H9 (cell line): ENCODE data around the gene GARNL3. TPM values are rescaled to one million over a fixed set of nuclear protein-coding genes. Genes with fewer than 3 reads are reported as not detected.

Experiments used
- DNase-seq: peaks from one replicate; pipeline ENCODE4 v3.0.0-alpha.2; 2017
- H2AFZ ChIP-seq: one replicate; pipeline ENCODE4 v1.6.1; 2013; ENCODE audit warnings: mild to moderate bottlenecking, low read length, control low read depth, moderate library complexity
- H2AK5ac ChIP-seq: 2 replicates; pipeline ENCODE4 v1.6.1; 2013; ENCODE audit warnings: low read length, control low read depth, mixed read lengths; ENCODE audit not compliant: insufficient read length
- H2BK120ac ChIP-seq: one replicate; pipeline ENCODE4 v1.6.1; 2013; ENCODE audit warnings: low read depth, mild to moderate bottlenecking, low read length, control low read depth, inconsistent platforms; ENCODE audit not compliant: poor library complexity, severe bottlenecking
- H2BK12ac ChIP-seq: 2 replicates; pipeline ENCODE4 v1.6.1; 2013; ENCODE audit warnings: low read length, control low read depth, mixed read lengths, low read depth; ENCODE audit not compliant: insufficient read length
- H2BK15ac ChIP-seq: 2 replicates; pipeline ENCODE4 v1.6.1; 2013; ENCODE audit warnings: low read depth, low read length, control low read depth
- H2BK20ac ChIP-seq: one replicate; pipeline ENCODE4 v1.6.1; 2013; ENCODE audit warnings: low read depth, mild to moderate bottlenecking, low read length, control low read depth, inconsistent platforms; ENCODE audit not compliant: poor library complexity, severe bottlenecking
- H2BK5ac ChIP-seq: 2 replicates; pipeline ENCODE4 v1.6.1; 2013; ENCODE audit warnings: low read length, control low read depth, mixed read lengths; ENCODE audit not compliant: insufficient read length
- H3K14ac ChIP-seq: 2 replicates; pipeline ENCODE4 v1.6.1; 2013; ENCODE audit warnings: low read length, control low read depth; ENCODE audit not compliant: insufficient read depth
- H3K18ac ChIP-seq: 2 replicates; pipeline ENCODE4 v1.6.1; 2013; ENCODE audit warnings: low read depth, mild to moderate bottlenecking, mixed read lengths, low read length, control low read depth; ENCODE audit not compliant: insufficient read length
- H3K23ac ChIP-seq: 2 replicates; pipeline ENCODE4 v1.6.1; 2013; ENCODE audit warnings: low read length, control low read depth, mixed read lengths, low read depth; ENCODE audit not compliant: insufficient read length
- H3K23me2 ChIP-seq: 2 replicates; pipeline ENCODE4 v1.6.1; 2013; ENCODE audit warnings: low read depth, mild to moderate bottlenecking, mixed read lengths, low read length, control low read depth; ENCODE audit not compliant: insufficient read length, poor library complexity, severe bottlenecking
- H3K27ac ChIP-seq: 2 replicates; pipeline ENCODE4 v1.5.1; 2013; ENCODE audit warnings: low read length, control low read depth, mixed read lengths, low read depth; ENCODE audit not compliant: insufficient read length
- H3K27me3 ChIP-seq: 2 replicates; pipeline ENCODE4 v1.6.1; 2013; ENCODE audit warnings: low read length, control low read depth, inconsistent platforms; ENCODE audit not compliant: insufficient read depth
- H3K4ac ChIP-seq: 2 replicates; pipeline ENCODE4 v1.6.1; 2013; ENCODE audit warnings: low read depth, mild to moderate bottlenecking, control low read depth, inconsistent platforms, low read length, moderate library complexity
- H3K4me1 ChIP-seq: 2 replicates; pipeline ENCODE4 v1.6.1; 2013; ENCODE audit warnings: low read length, control low read depth, inconsistent platforms; ENCODE audit not compliant: insufficient read depth
- H3K4me2 ChIP-seq: 2 replicates; pipeline ENCODE4 v1.6.1; 2013; ENCODE audit warnings: low read length, control low read depth, mixed read lengths; ENCODE audit not compliant: insufficient read length, insufficient read depth
- H3K56ac ChIP-seq: 2 replicates; pipeline ENCODE4 v1.6.1; 2013; ENCODE audit warnings: low read depth, mild to moderate bottlenecking, mixed read lengths, low read length, control low read depth; ENCODE audit not compliant: insufficient read length
- H3K79me1 ChIP-seq: 2 replicates; pipeline ENCODE4 v1.6.1; 2013; ENCODE audit warnings: low read depth, mild to moderate bottlenecking, moderate library complexity, low read length, control low read depth, inconsistent platforms; ENCODE audit not compliant: insufficient read depth, poor library complexity, severe bottlenecking
- H3K79me2 ChIP-seq: 2 replicates; pipeline ENCODE4 v1.6.1; 2013; ENCODE audit warnings: low read length, control low read depth, inconsistent platforms; ENCODE audit not compliant: insufficient read depth
- H3K9ac ChIP-seq: 2 replicates; pipeline ENCODE4 v1.6.1; 2013; ENCODE audit warnings: low read length, control low read depth, mixed read lengths; ENCODE audit not compliant: insufficient read length; ENCODE audit errors: extremely low read depth
- H3K9me3 ChIP-seq: one replicate; pipeline ENCODE4 v1.6.1; 2013; ENCODE audit warnings: low read depth, low read length, inconsistent platforms; ENCODE audit not compliant: control insufficient read depth
- H3T11ph ChIP-seq: one replicate; pipeline ENCODE4 v1.6.1; 2013; ENCODE audit warnings: mild to moderate bottlenecking, low read length, control low read depth, inconsistent platforms
- H4K20me1 ChIP-seq: one replicate; pipeline ENCODE4 v1.6.1; 2013; ENCODE audit not compliant: control insufficient read depth, insufficient read length, insufficient read depth
- H4K5ac ChIP-seq: 2 replicates; pipeline ENCODE4 v1.6.1; 2013; ENCODE audit warnings: low read depth, mild to moderate bottlenecking, mixed read lengths, low read length, control low read depth; ENCODE audit not compliant: insufficient read length
- H4K8ac ChIP-seq: replicated peaks from 2 replicates; pipeline ENCODE4 v1.6.1; 2013; ENCODE audit warnings: low read length, control low read depth, mixed read lengths, low read depth; ENCODE audit not compliant: insufficient read length
- H4K91ac ChIP-seq: 2 replicates; pipeline ENCODE4 v1.6.1; 2013; ENCODE audit warnings: low read depth, mild to moderate bottlenecking, moderate library complexity, mixed read lengths, low read length, control low read depth; ENCODE audit not compliant: insufficient read length
- H3K27ac Mint-ChIP-seq, 3 experiments: 2 replicates in 2 of 3; 3 replicates in 1 of 3; pipeline ENCODE4 v1.8.0; 2020 to 2021; ENCODE audit warnings: mixed read lengths in 3 of 3, mild to moderate bottlenecking in 1 of 3, moderate library complexity in 1 of 3
- H3K27me3 Mint-ChIP-seq: 2 replicates; pipeline ENCODE4 v1.8.0; 2021; ENCODE audit warnings: low read depth, mild to moderate bottlenecking, moderate library complexity, mixed read lengths
- H3K36me3 Mint-ChIP-seq, 3 experiments: 2 replicates in 2 of 3; 3 replicates in 1 of 3; pipeline ENCODE4 v1.8.0; 2020 to 2021; ENCODE audit warnings: low read depth in 3 of 3, mixed read lengths in 3 of 3; ENCODE audit not compliant: insufficient read depth in 1 of 3
- H3K4me1 Mint-ChIP-seq, 2 experiments: 2 replicates each; pipeline ENCODE4 v1.8.0; 2020; ENCODE audit warnings: mixed read lengths in 2 of 2
- H3K4me3 Mint-ChIP-seq, 2 experiments: 2 replicates in 1 of 2; 3 replicates in 1 of 2; pipeline ENCODE4 v1.8.0; 2020 to 2021; ENCODE audit warnings: mild to moderate bottlenecking in 2 of 2, mixed read lengths in 2 of 2, moderate library complexity in 1 of 2
- H3K9me3 Mint-ChIP-seq, 2 experiments: 2 replicates in 1 of 2; 3 replicates in 1 of 2; pipeline ENCODE4 v1.8.0; 2020; ENCODE audit warnings: mild to moderate bottlenecking in 2 of 2, mixed read lengths in 2 of 2, moderate library complexity in 1 of 2
- WGBS: extraction: QIAGEN DNeasy Blood & Tissue Kit; methylation state at CpG from one replicate; pipeline ENCODE4 v1.1.7; 2013; ENCODE audit warnings: missing lambda C conversion rate, low lambda C conversion rate, mixed read lengths; ENCODE audit not compliant: insufficient read length; ENCODE audit errors: extremely low coverage; 5-methylcytosine and 5-hydroxymethylcytosine counted together
- total RNA-seq: library from RNA; stranded (reverse); gene quantifications from 2 replicates; pipeline ENCODE4 v1.2.1, GENCODE V29; 2021
- TF ChIP-seq, protein P1 (sequence below): fragments of 200-600 bp; sonication (generic); conservative IDR thresholded peaks from 3 replicates; pipeline ENCODE4 v1.8.0; 2021; ENCODE audit warnings: antibody characterized with exemption, mild to moderate bottlenecking

GARNL3 gene
- total RNA-seq, 1 experiment from 2014 or later: 8.7 TPM

DNA sequence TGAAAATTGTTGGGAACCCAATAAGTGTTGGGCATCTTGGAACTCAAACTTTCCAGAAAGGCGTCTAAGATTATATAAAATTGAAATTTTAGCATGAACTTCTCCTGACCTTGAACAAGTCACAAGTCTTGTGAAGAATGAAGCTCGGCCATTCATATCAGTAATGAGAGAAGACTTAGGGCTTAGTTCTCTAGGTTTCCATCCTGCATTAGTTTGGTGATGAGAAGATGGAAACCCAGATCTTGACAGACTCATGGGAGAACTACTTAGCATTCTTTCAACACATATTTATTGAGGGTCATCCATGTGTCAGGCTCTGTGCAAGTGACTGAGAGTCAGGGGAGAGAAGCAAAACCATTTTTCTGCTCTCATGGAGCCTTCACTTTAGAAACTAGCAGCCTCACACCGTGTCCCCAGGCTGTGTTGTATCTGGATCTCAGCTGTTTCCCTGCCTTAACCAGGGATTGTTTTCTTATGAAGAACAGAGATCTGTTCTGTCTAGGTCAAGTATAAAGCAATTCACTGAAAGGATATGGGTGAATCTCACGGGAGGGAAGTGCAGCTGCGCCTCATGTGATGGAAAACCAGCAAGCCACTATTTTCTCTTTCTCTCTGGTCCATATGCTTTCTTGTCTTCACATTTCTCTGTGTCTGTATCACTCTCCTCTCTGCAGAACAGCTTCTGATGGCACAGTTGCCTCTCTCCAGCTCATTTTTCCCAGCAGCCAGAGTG, 3.4 kb downstream of the GARNL3 start:
- Histone ChIP-seq H3K23me2 (no peaks in the 10 kb centered on the region), H2AFZ (no peak overlapping the region), H3K4me2 (no peak overlapping the region), H3K18ac (no peak overlapping the region), H2AK5ac (no peak overlapping the region), H4K8ac (no peak overlapping the region), H3K9ac (peak overlapping the region; percentile 25), H3K56ac (no peak overlapping the region), H4K20me1 (no peaks in the 10 kb centered on the region), H2BK5ac (no peak overlapping the region), H3K79me2 (no peaks in the 10 kb centered on the region), H2BK120ac (no peak overlapping the region), H3K79me1 (no peaks in the 10 kb centered on the region), H4K5ac (no peak overlapping the region), H4K91ac (no peak overlapping the region), H3K23ac (no peak overlapping the region), H3K27ac (no peak overlapping the region), H2BK20ac (no peak overlapping the region), H3K27me3 (no peaks in the 10 kb centered on the region), H3K4me1 (no peaks in the 10 kb centered on the region; the same call in 1 of the 2 replicates), H3K9me3 (no peaks in the 10 kb centered on the region), H3K4ac (no peak overlapping the region), H2BK15ac (no peak overlapping the region), H2BK12ac (no peak overlapping the region), H3T11ph (no peak overlapping the region), H3K14ac (no peak overlapping the region)
- TF ChIP-seq, protein P1, sequence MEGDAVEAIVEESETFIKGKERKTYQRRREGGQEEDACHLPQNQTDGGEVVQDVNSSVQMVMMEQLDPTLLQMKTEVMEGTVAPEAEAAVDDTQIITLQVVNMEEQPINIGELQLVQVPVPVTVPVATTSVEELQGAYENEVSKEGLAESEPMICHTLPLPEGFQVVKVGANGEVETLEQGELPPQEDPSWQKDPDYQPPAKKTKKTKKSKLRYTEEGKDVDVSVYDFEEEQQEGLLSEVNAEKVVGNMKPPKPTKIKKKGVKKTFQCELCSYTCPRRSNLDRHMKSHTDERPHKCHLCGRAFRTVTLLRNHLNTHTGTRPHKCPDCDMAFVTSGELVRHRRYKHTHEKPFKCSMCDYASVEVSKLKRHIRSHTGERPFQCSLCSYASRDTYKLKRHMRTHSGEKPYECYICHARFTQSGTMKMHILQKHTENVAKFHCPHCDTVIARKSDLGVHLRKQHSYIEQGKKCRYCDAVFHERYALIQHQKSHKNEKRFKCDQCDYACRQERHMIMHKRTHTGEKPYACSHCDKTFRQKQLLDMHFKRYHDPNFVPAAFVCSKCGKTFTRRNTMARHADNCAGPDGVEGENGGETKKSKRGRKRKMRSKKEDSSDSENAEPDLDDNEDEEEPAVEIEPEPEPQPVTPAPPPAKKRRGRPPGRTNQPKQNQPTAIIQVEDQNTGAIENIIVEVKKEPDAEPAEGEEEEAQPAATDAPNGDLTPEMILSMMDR: no peak
- H3K4me1 Mint-ChIP-seq: peaks cover 12 to 13% of the 10 kb centered on the region in 2 experiments
- no peak overlapping the region for H3K4me3 Mint-ChIP-seq
- no peak overlapping the region for H3K27ac Mint-ChIP-seq
- H3K9me3 Mint-ChIP-seq: no peaks in the 10 kb centered on the region
- no peak for DNase-seq
- H3K27me3 Mint-ChIP-seq: no peaks in the 10 kb centered on the region
- WGBS: no CpG with 5 or more reads among the region's 5 CpGs
- H3K36me3 Mint-ChIP-seq: peaks cover 0 to 3% (median 0%) of the 10 kb centered on the region in 3 experiments; a peak in 3 of 7 replicates
